Measurements from ENCODE around the gene RNF157. TPM values are rescaled to one million over a fixed set of nuclear protein-coding genes. Genes with fewer than 3 reads are reported as not detected.

RNF157 gene
- total and polyA plus RNA-seq, 2 of the 4 experiments (the other 2 are of a cell fraction), result 0.54 to 1.3 TPM

DNA sequence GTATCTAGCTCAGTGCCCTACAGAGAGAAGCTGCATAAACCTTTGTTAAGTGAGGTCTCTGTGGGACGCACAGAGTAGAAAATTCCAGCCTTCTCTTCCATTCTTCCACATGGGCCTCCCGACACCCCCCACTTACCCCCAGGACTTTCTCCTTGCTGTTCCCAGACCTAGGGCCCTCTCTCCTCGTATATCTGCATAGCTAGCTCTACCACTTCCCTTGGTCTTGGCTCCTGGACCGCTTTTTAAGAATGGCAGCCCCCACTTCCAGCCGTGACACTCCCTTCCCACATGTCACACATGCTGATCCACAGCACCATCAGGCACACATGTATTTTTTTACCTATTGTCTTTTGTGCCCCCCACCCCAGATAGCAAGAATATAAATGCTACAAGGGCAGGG lies 82.5 kb downstream of the RNF157 start:
- H2BK120ac ChIP-seq (ENCODE audit: low read depth, low read length), result no peak overlapping the region
- no peak overlapping the region for H4K8ac ChIP-seq (ENCODE audit: low read depth in 2 of 2, low read length in 2 of 2)
- ChIA-PET CTCF (no interaction called here), POLR2A (ENCODE audit: unreplicated experiment) (no interaction called here)
- H3K4me1 ChIP-seq (ENCODE audit: control insufficient read depth, insufficient read depth, low read length), result no peaks in the 10 kb centered on the region
- H3K4me3 ChIP-seq (ENCODE audit: insufficient read depth, low read depth, low read length), result no peak overlapping the region
- TF ChIP-seq SMC3 (IDR thresholded peaks at IDR 0.05; ENCODE audit: low read depth, low read length), result no peak
- no peak for TF ChIP-seq RAD21 (IDR thresholded peaks at IDR 0.05; ENCODE audit: low read length)
- TF ChIP-seq BHLHE40 (IDR thresholded peaks at IDR 0.05; ENCODE audit: low read depth, low read length), result no peak
- TF ChIP-seq FOS (IDR thresholded peaks at IDR 0.05; ENCODE audit: low read depth, low read length), result no peak
- no peak for TF ChIP-seq USF2 (IDR thresholded peaks at IDR 0.05; ENCODE audit: low read depth, low read length)
- no peak for TF ChIP-seq MAZ (IDR thresholded peaks at IDR 0.05; ENCODE audit: borderline replicate concordance, low read depth, low read length)
- no peak for TF ChIP-seq NFE2L2 (IDR thresholded peaks at IDR 0.05; ENCODE audit: low read depth, low read length)
- TF ChIP-seq ELK1 (IDR thresholded peaks at IDR 0.05; ENCODE audit: borderline replicate concordance, low read depth, low read length), result no peak
- TF ChIP-seq MXI1 (IDR thresholded peaks at IDR 0.05; ENCODE audit: borderline replicate concordance, low read depth, low read length), result no peak
- no peak overlapping the region for H3K56ac ChIP-seq (ENCODE audit: extremely low read depth, insufficient read depth, low read length)
- no peak overlapping the region for H2AFZ ChIP-seq (replicated peaks; ENCODE audit: low read length, poor library complexity)
- H3K18ac ChIP-seq (ENCODE audit: low read depth, low read length), result no peak overlapping the region
- no peaks in the 10 kb centered on the region for H3K79me1 ChIP-seq (ENCODE audit: low read depth in 1 of 2, low read length in 2 of 2)
- in situ Hi-C loops (cut with MboI; ENCODE audit: low sequenced_read_pairs), result no loop called here
- dilution Hi-C loops (cut with HindIII; ENCODE audit: low sequenced_read_pairs, unreplicated experiment), result no loop called here
- H2BK5ac ChIP-seq (ENCODE audit: low read depth, low read length, poor library complexity, severe bottlenecking), result no peak overlapping the region
- H3K9me1 ChIP-seq (ENCODE audit: insufficient read depth, low read length), result no peaks in the 10 kb centered on the region
- H3K4ac ChIP-seq (ENCODE audit: low read depth, low read length), result no peak overlapping the region
- H3K27ac ChIP-seq (ENCODE audit: insufficient read depth, low read length), result no peak overlapping the region
- H3K4me2 ChIP-seq (ENCODE audit: low read depth, low read length), result no peak overlapping the region
- H4K20me1 ChIP-seq (ENCODE audit: insufficient read depth, low read length), result no peaks in the 10 kb centered on the region
- no peaks in the 10 kb centered on the region for H3K9me3 ChIP-seq (ENCODE audit: control insufficient read depth, insufficient read depth, low read length)
- H3K9ac ChIP-seq (ENCODE audit: low read depth, low read length), result no peak overlapping the region
- ATAC-seq (ENCODE audit: low read depth) (no peak), DNase-seq (no peak)
- no peak overlapping the region for H2BK20ac ChIP-seq (ENCODE audit: low read depth, low read length)
- H2AK5ac ChIP-seq (ENCODE audit: low read depth, low read length), result no peak overlapping the region
- H3K23ac ChIP-seq (ENCODE audit: low read depth, low read length), result no peak overlapping the region
- no peak overlapping the region for H2AK9ac ChIP-seq (replicated peaks; ENCODE audit: low read depth, low read length, poor library complexity)
- H2BK15ac ChIP-seq (ENCODE audit: low read depth, low read length), result no peak overlapping the region
- intact Hi-C loops (cut with micrococcal nuclease), result no loop called here
- H3K14ac ChIP-seq (replicated peaks; ENCODE audit: low read depth, low read length), result no peak overlapping the region
- no peak overlapping the region for H4K91ac ChIP-seq (ENCODE audit: insufficient read depth, low read depth, low read length)
- 80% methylated on average over 3 of the region's 5 CpGs; no CpG with 5 or more reads in 1 of the 2 experiments for WGBS, 2 experiments (ENCODE audit: extremely low coverage in 2 of 2, insufficient read length in 1 of 2)
- H4K5ac ChIP-seq (ENCODE audit: low read depth, low read length), result no peak overlapping the region
- no TSS peak for BruUV-seq (replicated peaks)
- H3K27me3 ChIP-seq (ENCODE audit: control insufficient read depth, insufficient read depth, low read length), result peaks cover 7% of the 10 kb centered on the region
- no peaks in the 10 kb centered on the region for H3K36me3 ChIP-seq (ENCODE audit: control insufficient read depth, insufficient read depth, low read length)

Data from IMR-90 (cell line).